T-helper 2 cell treated with Interferon-gamma antibody and Interleukin-4, amounts not matched to agents 5 μg/mL and 100 μg/mL, for 36 hours (primary cell): ENCODE measurements around the gene PHYKPL.
"Not testable (repeated sequence)": the region's sequence is repeated elsewhere in the genome, so short reads cannot be mapped to it uniquely, and the experiment has no call there.

ENCODE experiments used
- DNase-seq: peaks from one replicate; pipeline ENCODE4 v3.0.0; 2021; ENCODE audit warnings: low spot score
- H3K27ac Mint-ChIP-seq: one replicate; pipeline ENCODE4 v1.8.0; 2021; ENCODE audit warnings: mild to moderate bottlenecking, mixed read lengths
- H3K27me3 Mint-ChIP-seq: one replicate; pipeline ENCODE4 v1.8.0; 2021; ENCODE audit warnings: low read depth, mixed read lengths
- H3K36me3 Mint-ChIP-seq: one replicate; pipeline ENCODE4 v1.8.0; 2021; ENCODE audit warnings: low read depth, mixed read lengths
- H3K4me1 Mint-ChIP-seq: one replicate; pipeline ENCODE4 v1.8.0; 2021; ENCODE audit warnings: low read depth, mixed read lengths
- H3K4me3 Mint-ChIP-seq: one replicate; pipeline ENCODE4 v1.8.0; 2022; ENCODE audit warnings: mild to moderate bottlenecking, moderate library complexity, mixed read lengths
- H3K9me3 Mint-ChIP-seq: one replicate; pipeline ENCODE4 v1.8.0; 2021; ENCODE audit warnings: mixed read lengths

Gene PHYKPL

DNA sequence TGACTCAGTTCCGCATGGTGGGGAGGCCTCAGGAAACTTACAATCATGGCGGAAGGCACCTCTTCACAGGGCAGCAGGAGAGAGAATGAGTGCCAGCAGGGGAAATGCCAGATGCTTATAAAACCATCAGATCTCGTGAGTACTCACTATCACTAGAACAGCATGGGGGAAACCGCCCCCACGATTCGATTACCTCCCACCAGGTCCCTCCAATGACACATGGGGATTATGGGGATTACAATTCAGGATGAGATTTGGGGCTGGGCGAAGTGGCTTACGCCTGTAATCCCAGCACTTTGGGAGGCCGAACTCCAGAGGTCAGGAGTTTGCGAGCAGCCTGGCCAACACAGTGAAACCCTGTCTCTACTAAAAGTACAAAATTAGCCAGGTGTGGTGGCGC is 34.5 kb downstream of the PHYKPL start:
- H3K4me1 Mint-ChIP-seq, H3K36me3 Mint-ChIP-seq, H3K4me3 Mint-ChIP-seq, H3K27ac Mint-ChIP-seq, DNase-seq, H3K9me3 Mint-ChIP-seq: not testable (repeated sequence)
- peaks cover 15% of the 10 kb centered on the region for H3K27me3 Mint-ChIP-seq

DNA sequence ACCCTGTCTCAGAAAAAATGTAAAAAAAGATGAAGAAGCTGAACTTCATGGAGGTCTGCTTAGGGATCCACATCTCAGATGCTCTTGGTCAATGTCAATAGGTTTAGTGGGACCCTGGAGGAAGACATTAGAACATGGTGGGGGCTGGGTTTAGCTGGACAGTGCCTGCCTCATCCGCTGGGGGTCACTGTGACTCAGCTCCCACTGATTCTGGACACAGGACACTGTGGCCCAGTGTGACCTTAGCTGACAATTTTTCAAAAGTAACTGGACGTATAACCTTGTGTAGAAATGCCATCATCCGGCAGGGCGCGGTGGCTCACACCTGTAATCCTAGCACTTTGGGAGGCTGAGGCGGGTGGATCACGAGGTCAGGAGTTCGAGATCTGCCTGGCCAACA is 35.6 kb downstream of the PHYKPL start:
- no peak overlapping the region for H3K4me3 Mint-ChIP-seq
- H3K27ac Mint-ChIP-seq: no peak overlapping the region
- no peak for DNase-seq
- peaks cover 10% of the 10 kb centered on the region for H3K4me1 Mint-ChIP-seq
- H3K36me3 Mint-ChIP-seq: no peaks in the 10 kb centered on the region
- no peaks in the 10 kb centered on the region for H3K9me3 Mint-ChIP-seq
- peaks cover 24% of the 10 kb centered on the region for H3K27me3 Mint-ChIP-seq

DNA sequence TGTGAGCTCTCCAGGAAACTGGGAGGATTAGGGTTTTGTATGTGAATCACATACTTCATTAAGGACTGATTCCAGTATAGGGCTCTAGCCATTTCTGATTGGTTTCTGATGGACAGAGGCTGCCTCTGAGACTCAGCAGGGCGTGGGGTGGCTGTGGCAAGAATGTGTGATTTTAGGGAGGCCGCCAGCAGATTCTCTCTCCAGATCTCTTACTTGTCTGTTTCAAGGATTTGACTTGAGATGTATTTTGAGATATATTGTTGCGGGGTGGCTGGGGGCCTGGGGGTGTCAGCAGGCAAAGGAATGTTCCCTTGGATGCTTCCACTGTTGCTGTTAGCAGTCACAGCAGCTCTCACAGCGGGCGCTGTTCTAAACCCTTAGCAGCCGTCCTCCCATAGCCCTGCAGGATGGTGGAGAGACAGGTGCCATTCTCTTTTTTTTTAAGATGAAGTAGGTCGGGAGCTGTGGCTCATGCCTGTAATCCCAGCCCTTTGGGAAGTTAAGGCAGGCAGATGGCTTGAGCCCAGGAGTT is 36.3 kb downstream of the PHYKPL start:
- no peak overlapping the region for H3K27ac Mint-ChIP-seq
- H3K4me3 Mint-ChIP-seq: no peak overlapping the region

DNA sequence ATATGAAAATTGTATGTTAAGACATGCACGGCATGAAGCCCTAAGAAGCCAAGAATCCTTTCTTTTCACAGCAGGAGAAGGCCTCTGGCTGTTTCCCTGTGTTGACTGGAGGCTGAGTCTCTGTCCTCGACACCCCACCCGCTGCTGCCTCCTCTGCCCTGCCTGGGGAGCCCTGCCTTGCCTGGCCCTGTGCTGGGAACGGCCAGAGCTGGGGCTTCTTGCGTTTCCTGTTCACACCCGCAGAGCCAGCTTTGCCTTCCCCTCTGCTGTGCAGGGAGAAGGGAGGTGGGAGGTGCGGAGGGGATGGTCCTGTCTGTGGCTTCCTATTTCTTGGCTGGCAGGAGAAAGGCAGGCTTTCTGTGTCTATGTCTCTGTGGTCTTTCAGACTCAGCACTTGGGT is 38.6 kb downstream of the PHYKPL start:
- Mint-ChIP-seq H3K4me1 (peaks cover 10% of the 10 kb centered on the region), H3K9me3 (no peaks in the 10 kb centered on the region), H3K36me3 (no peaks in the 10 kb centered on the region), H3K4me3 (no peak overlapping the region), H3K27ac (no peak overlapping the region), H3K27me3 (peaks cover 24% of the 10 kb centered on the region)
- DNase-seq: no peak

More for the DNA sequence above, 36.3 kb downstream of the PHYKPL start:
- Mint-ChIP-seq H3K4me1 (peaks cover 10% of the 10 kb centered on the region), H3K27me3 (peaks cover 24% of the 10 kb centered on the region), H3K9me3 (no peaks in the 10 kb centered on the region), H3K36me3 (no peaks in the 10 kb centered on the region)
- DNase-seq: no peak

DNA sequence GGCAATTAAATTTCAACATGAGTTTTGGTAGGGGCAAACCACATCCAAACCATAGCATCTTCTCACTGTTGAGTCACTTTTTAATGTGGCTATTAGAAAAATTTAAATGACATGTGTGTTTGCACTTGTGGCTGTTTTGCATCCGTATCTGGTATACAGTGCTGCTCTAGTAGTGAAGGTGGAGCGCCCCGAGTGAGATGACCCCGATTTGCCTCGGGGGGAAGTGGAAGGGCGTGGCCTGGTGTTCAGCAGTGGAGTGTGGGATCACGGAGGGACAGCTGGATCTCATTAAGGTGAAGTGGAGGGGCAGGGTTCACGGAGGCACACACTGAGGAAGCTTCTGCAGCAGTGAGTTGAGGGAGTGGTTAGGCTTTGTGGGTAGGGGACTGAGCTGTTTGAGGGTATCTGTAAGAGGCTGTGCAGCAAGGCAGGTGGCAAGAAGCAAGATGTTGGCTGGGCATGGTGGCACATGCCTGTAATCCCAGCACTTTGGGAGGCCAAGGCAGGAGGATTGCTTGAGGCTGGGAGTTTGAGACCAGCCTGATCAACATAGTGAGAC is 39.3 kb downstream of the PHYKPL start:
- Mint-ChIP-seq H3K9me3 (no peaks in the 10 kb centered on the region), H3K4me1 (peaks cover 10% of the 10 kb centered on the region), H3K27me3 (peaks cover 24% of the 10 kb centered on the region), H3K4me3 (no peak overlapping the region), H3K27ac (no peak overlapping the region), H3K36me3 (no peaks in the 10 kb centered on the region)
- no peak for DNase-seq

DNA sequence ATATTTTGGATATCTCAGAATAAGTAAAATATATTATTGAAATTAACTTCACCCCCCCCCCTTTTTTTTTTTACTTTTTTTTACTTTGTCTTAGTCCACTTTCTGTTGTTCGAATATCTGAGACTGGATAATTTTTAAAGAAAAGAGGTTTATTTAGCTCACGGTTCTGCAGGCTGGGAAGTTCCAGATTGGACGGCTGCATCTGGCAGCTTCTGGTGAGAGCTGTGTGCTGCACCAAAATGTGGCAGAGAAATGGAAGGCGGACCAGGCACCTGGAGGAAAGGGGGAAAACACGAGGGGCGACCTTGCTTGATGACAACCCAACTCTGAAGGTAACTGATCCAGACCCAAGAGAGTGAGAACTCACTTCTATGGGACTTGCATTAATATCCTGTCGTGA is 39.8 kb downstream of the PHYKPL start:
- Mint-ChIP-seq H3K4me3 (no peak overlapping the region), H3K27me3 (peaks cover 24% of the 10 kb centered on the region), H3K9me3 (no peaks in the 10 kb centered on the region), H3K4me1 (peaks cover 10% of the 10 kb centered on the region), H3K27ac (no peak overlapping the region), H3K36me3 (no peaks in the 10 kb centered on the region)
- DNase-seq: no peak

DNA sequence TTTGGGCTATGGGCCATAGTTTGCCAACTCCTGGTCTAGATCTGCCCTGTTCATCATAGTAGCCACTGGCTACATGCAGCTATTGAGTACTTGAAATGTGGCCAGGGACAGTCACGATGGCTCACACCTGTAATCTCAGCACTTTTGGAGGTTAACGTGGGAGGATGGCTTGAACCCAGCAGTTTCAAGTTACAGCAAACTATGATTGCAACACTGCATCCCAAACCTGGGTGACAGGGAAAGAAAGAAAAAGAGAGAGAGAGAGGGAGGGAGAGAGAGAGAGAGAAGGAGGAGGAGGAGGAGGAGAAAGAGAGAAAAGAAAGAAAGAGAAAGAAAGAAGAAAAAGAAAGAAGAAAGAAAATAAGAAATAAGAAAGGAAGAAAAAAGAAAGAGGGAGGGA is 40.4 kb downstream of the PHYKPL start:
- Mint-ChIP-seq H3K9me3 (no peaks in the 10 kb centered on the region), H3K27me3 (peaks cover 24% of the 10 kb centered on the region), H3K4me1 (peaks cover 10% of the 10 kb centered on the region), H3K27ac (no peak overlapping the region), H3K4me3 (no peak overlapping the region), H3K36me3 (no peaks in the 10 kb centered on the region)
- DNase-seq: no peak

DNA sequence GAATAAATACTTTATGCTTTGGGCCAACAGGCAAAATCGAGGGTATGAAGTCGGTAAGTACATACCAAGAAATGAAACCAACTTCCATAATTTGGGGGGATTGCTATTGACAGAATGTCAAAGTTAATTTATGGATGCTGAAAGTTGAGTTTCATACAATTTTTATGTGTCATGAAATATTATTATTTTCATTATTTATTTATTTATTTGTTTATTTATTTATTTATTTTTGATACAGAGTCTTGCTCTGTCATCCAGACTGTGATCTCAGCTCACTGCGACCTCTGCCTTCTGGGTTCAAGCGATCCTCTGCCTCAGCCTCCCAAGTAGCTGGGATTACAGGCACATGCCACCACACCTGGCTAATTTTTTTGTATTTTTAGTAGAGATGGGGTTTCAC is 40.9 kb downstream of the PHYKPL start:
- no peaks in the 10 kb centered on the region for H3K9me3 Mint-ChIP-seq
- no peaks in the 10 kb centered on the region for H3K36me3 Mint-ChIP-seq
- no peak for DNase-seq
- no peak overlapping the region for H3K4me3 Mint-ChIP-seq
- peaks cover 24% of the 10 kb centered on the region for H3K27me3 Mint-ChIP-seq
- H3K27ac Mint-ChIP-seq: no peak overlapping the region
- peaks cover 10% of the 10 kb centered on the region for H3K4me1 Mint-ChIP-seq

DNA sequence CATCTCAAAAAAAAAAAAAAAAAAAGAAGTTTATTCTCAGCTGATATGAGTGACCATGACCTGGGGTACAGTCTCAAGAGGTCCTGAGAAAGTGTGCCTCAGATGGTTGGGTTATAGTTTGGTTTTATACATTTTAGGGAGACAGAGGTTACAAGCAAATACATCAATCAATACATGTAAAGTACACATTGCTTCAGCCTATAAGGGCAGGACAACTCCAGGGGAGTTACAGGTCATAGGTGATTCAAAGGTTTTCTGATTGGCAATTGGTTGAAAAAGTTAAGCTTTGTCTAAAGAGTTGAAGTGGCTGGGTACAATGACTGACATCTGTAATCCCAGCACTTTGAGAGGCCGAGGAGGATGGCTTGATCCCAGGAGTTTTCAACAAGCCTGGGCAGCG is 43.2 kb downstream of the PHYKPL start:
- Mint-ChIP-seq H3K9me3 (no peaks in the 10 kb centered on the region), H3K4me3 (no peak overlapping the region), H3K4me1 (peaks cover 9% of the 10 kb centered on the region), H3K27ac (no peak overlapping the region), H3K36me3 (no peaks in the 10 kb centered on the region), H3K27me3 (peaks cover 17% of the 10 kb centered on the region)
- no peak for DNase-seq

DNA sequence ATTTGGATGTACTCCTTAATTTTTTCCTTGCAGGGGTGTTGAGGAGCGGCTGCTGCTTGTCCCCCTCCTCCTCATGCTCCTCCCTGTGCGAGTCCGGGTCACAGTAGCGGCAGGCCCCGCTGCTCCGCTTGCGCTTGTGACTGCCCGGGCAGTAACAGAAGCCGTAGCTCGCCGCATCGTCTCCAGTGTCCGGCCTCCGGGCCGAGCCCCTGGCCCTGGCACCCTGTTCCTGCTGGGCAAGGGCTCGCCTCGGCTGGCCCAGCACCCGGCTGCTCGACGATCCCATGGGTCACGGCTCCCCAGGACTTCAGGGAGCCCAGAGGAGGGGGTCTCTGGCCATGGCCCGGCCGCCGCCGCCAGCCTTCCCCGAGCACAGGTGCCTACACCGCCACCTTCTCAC is 45.6 kb downstream of the PHYKPL start, which contains the start of gene GMCL2:
TSS of gene GMCL2 (minus strand) at position 358 of the 400 bp plus-strand sequence. CDS start at position 286, 72 bp downstream.
- H3K36me3 Mint-ChIP-seq: no peaks in the 10 kb centered on the region
- H3K9me3 Mint-ChIP-seq: no peaks in the 10 kb centered on the region
- DNase-seq: no peak
- peaks cover 5% of the 10 kb centered on the region for H3K4me1 Mint-ChIP-seq
- no peak within 1 kb of the TSS for H3K4me3 Mint-ChIP-seq
- no peak within 1 kb of the TSS for H3K27ac Mint-ChIP-seq
- H3K27me3 Mint-ChIP-seq: no peaks in the 10 kb centered on the region

DNA sequence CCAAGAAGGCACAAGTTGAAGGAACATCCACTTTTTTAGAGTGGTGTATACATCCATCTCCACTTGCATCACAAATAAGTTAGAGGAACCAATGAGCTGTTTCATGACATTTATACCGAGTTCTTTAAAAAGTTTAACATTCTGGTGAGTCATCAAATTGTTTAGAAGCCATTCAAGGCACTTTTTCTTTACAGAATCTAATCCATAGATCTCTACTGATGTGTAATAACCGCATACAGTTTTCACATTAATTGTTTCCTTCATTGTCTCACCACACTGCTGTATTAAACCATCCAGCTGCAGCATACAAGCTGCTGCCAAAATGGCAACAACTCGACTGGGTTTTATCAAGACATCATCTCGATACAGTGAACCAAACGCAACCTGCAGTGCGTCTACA is 46.2 kb downstream of the PHYKPL start:
- Mint-ChIP-seq H3K36me3 (no peaks in the 10 kb centered on the region), H3K4me1 (peaks cover 6% of the 10 kb centered on the region), H3K9me3 (no peaks in the 10 kb centered on the region), H3K27ac (no peak overlapping the region), H3K27me3 (no peaks in the 10 kb centered on the region), H3K4me3 (no peak overlapping the region)
- no peak for DNase-seq

DNA sequence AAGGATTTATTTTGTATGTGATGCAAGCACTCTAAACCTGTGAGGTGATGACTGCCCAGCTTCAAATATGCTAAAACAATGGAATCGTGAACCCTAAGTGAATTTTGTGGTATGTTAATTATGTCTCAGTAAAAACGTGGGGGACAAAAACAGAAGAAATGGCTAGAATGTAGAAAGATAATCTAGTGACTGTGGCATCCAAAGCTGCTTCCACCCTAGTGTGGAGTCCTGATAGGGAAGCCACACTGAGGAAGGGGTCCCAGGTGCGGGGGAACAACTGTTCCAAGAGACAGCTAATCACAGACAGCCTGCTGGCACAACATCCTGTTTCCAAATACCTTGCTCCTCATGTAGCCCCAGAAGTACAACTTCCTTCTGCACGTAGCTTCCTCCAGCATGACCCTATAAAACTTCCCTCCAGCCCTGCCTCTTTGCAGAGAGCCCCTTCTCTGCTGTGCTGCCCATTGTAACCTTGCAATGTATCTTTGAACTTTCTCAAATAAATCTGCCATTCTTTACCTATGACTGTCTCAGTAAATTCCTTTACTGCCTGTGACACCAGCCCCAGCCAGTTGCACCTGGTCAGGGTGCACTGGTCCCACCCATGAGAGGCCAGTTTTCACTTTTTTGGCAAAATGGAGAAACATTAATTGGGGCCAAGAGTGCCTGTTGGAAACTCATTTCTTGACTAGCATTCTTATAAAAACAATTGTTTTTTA is 50.3 kb downstream of the PHYKPL start:
- DNase-seq: no peak
- no peak overlapping the region for H3K27ac Mint-ChIP-seq

DNA sequence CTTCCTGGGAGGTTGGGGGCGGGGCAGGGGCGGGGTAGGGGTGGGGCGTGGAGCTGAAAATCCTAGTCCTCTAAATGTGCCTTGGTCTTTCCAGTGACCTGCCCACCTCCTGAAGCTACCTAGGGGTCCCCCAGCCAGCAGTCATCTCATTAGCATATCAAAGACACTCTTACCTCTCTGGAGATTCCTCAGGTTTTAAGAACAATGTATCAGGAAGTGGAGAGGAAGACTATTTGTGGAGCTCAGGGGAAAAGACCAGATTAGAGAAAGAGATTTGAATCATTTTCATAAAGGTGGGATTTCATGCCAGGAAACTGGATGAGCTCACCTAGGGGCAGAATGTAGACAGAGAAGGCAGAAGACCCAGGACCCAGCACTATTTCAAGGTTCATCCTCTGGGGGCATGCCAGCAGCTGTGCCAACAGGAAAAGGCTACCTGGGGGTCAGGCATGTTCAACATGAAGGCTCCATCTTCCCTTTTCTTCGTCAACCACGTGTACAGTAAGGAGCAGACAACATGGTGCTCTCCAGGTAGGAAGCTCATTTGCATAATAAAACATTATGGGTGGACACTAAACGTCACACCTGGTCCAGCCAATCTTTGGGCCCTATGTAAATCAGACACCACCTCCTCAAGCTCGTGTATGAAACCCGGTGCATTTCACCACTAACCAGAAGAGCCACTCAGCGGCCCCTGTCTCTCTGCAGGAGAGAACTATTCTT is 52.3 kb downstream of the PHYKPL start:
- peaks cover 8% of the 10 kb centered on the region for H3K4me1 Mint-ChIP-seq
- H3K36me3 Mint-ChIP-seq: no peaks in the 10 kb centered on the region
- no peaks in the 10 kb centered on the region for H3K27me3 Mint-ChIP-seq
- H3K4me3 Mint-ChIP-seq: no peak overlapping the region
- DNase-seq: no peak
- no peaks in the 10 kb centered on the region for H3K9me3 Mint-ChIP-seq
- no peak overlapping the region for H3K27ac Mint-ChIP-seq

More for the DNA sequence above, 50.3 kb downstream of the PHYKPL start:
- Mint-ChIP-seq H3K4me1 (peaks cover 8% of the 10 kb centered on the region), H3K9me3 (no peaks in the 10 kb centered on the region), H3K27me3 (no peaks in the 10 kb centered on the region), H3K36me3 (no peaks in the 10 kb centered on the region), H3K4me3 (no peak overlapping the region)

DNA sequence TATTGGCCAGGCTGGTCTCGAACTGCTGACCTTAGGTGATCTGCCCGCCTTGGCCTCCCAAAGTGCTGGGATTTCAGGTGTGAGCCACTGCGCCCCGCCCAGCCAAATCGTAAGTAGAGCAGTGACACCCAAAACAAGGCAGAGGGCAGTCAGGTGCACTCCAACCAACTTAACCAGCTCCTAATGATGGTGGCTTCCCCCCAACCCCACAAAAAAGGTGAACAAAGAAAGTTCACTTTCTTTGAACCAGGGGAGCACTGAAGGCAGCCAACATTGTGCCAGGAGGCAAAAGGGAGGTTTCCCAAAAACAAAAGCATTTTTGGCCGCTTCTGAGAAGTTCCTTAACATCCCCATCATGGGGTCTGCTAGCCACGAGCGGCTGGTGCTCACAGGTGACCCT is 55.0 kb downstream of the PHYKPL start:
- H3K9me3 Mint-ChIP-seq: no peaks in the 10 kb centered on the region

More for the DNA sequence above, 55.0 kb downstream of the PHYKPL start:
- H3K36me3 Mint-ChIP-seq: no peaks in the 10 kb centered on the region
- H3K4me3 Mint-ChIP-seq: no peak overlapping the region
- peaks cover 8% of the 10 kb centered on the region for H3K4me1 Mint-ChIP-seq
- DNase-seq: no peak
- H3K27ac Mint-ChIP-seq: no peak overlapping the region
- no peaks in the 10 kb centered on the region for H3K27me3 Mint-ChIP-seq
